HUES48 (cell line): ENCODE measurements around the gene E2F2.

ENCODE experiments used
- H3K27ac ChIP-seq: one replicate; pipeline ENCODE4 v1.7.0; 2013; ENCODE audit warnings: low read depth, low read length, inconsistent platforms
- H3K27me3 ChIP-seq: 2 replicates; pipeline ENCODE4 v1.6.1; 2013; ENCODE audit warnings: mild to moderate bottlenecking, low read length; ENCODE audit not compliant: control insufficient read depth, insufficient read depth
- H3K36me3 ChIP-seq: 2 replicates; pipeline ENCODE4 v1.6.1; 2013; ENCODE audit warnings: low read length; ENCODE audit not compliant: control insufficient read depth, insufficient read depth
- H3K4me1 ChIP-seq: 2 replicates; pipeline ENCODE4 v1.6.1; 2013; ENCODE audit warnings: mild to moderate bottlenecking, low read length; ENCODE audit not compliant: control insufficient read depth, insufficient read depth
- H3K4me3 ChIP-seq: 2 replicates; pipeline ENCODE4 v1.5.1; 2013; ENCODE audit warnings: mild to moderate bottlenecking, low read depth, low read length
- H3K9ac ChIP-seq: 2 replicates; pipeline ENCODE4 v1.6.1; 2013; ENCODE audit warnings: mild to moderate bottlenecking, low read depth, low read length, moderate library complexity
- H3K9me3 ChIP-seq: 2 replicates; pipeline ENCODE4 v1.6.1; 2013; ENCODE audit warnings: low read length; ENCODE audit not compliant: control insufficient read depth, insufficient read depth

E2F2 gene

GRCh38 chr1:23530747-23531561, at the start of gene E2F2:
Gene E2F2 (minus strand): TSS chr1:23531233. CDS start chr1:23530793, 440 bp downstream.
- H3K4me3 ChIP-seq: peak within 1 kb of the TSS; percentile 72
- H3K36me3 ChIP-seq: no peaks in the 10 kb centered on the region
- peaks cover 15% of the 10 kb centered on the region for H3K4me1 ChIP-seq
- peak within 1 kb of the TSS; percentile 75 for H3K9ac ChIP-seq
- H3K27me3 ChIP-seq: peaks cover 40% of the 10 kb centered on the region
- peak within 1 kb of the TSS; percentile 57 for H3K27ac ChIP-seq
- no peaks in the 10 kb centered on the region for H3K9me3 ChIP-seq

- Histone ChIP-seq H3K4me1 (peaks cover 7% of the 10 kb centered on the region), H3K4me3 (no peak overlapping the region)
Observed at GRCh38 chr1:23578997-23579363, 47.9 kb upstream of the E2F2 start.

GRCh38 chr1:23578311-23578996, 47.4 kb upstream of the E2F2 start:
- Histone ChIP-seq H3K4me3 (no peak overlapping the region), H3K27ac (no peak overlapping the region), H3K36me3 (no peaks in the 10 kb centered on the region), H3K27me3 (no peaks in the 10 kb centered on the region), H3K4me1 (peaks cover 7% of the 10 kb centered on the region), H3K9me3 (no peaks in the 10 kb centered on the region), H3K9ac (no peak overlapping the region)

More at GRCh38 chr1:23578997-23579363, 47.9 kb upstream of the E2F2 start:
- Histone ChIP-seq H3K27ac (no peak overlapping the region), H3K9me3 (no peaks in the 10 kb centered on the region), H3K36me3 (no peaks in the 10 kb centered on the region), H3K27me3 (no peaks in the 10 kb centered on the region), H3K9ac (no peak overlapping the region)

GRCh38 chr1:23577056-23578004, 46.3 kb upstream of the E2F2 start:
- Histone ChIP-seq H3K4me3 (no peak overlapping the region), H3K9ac (no peak overlapping the region), H3K4me1 (peaks cover 7% of the 10 kb centered on the region), H3K27me3 (no peaks in the 10 kb centered on the region), H3K36me3 (no peaks in the 10 kb centered on the region), H3K9me3 (no peaks in the 10 kb centered on the region), H3K27ac (peak overlapping the region; percentile 64)

- peaks cover 7% of the 10 kb centered on the region for H3K4me1 ChIP-seq
- no peak overlapping the region for H3K9ac ChIP-seq
- H3K4me3 ChIP-seq: no peak overlapping the region
- no peaks in the 10 kb centered on the region for H3K9me3 ChIP-seq
- no peak overlapping the region for H3K27ac ChIP-seq
- no peaks in the 10 kb centered on the region for H3K27me3 ChIP-seq
- H3K36me3 ChIP-seq: no peaks in the 10 kb centered on the region
Observed at GRCh38 chr1:23576338-23577055, 45.5 kb upstream of the E2F2 start.

- peaks cover 7% of the 10 kb centered on the region for H3K4me1 ChIP-seq
Observed at GRCh38 chr1:23575226-23575810, 44.3 kb upstream of the E2F2 start.

GRCh38 chr1:23574265-23574754, 43.3 kb upstream of the E2F2 start:
- no peak overlapping the region for H3K4me3 ChIP-seq
- no peaks in the 10 kb centered on the region for H3K36me3 ChIP-seq
- H3K4me1 ChIP-seq: peaks cover 10% of the 10 kb centered on the region
- no peaks in the 10 kb centered on the region for H3K9me3 ChIP-seq
- no peak overlapping the region for H3K9ac ChIP-seq
- peaks cover 5% of the 10 kb centered on the region for H3K27me3 ChIP-seq
- H3K27ac ChIP-seq: no peak overlapping the region

More at GRCh38 chr1:23575226-23575810, 44.3 kb upstream of the E2F2 start:
- H3K36me3 ChIP-seq: no peaks in the 10 kb centered on the region
- no peaks in the 10 kb centered on the region for H3K27me3 ChIP-seq
- no peak overlapping the region for H3K4me3 ChIP-seq
- no peak overlapping the region for H3K27ac ChIP-seq
- H3K9me3 ChIP-seq: no peaks in the 10 kb centered on the region
- no peak overlapping the region for H3K9ac ChIP-seq

- Histone ChIP-seq H3K27me3 (peaks cover 12% of the 10 kb centered on the region), H3K27ac (no peak overlapping the region), H3K36me3 (no peaks in the 10 kb centered on the region), H3K9me3 (no peaks in the 10 kb centered on the region), H3K4me3 (no peak overlapping the region), H3K9ac (no peak overlapping the region), H3K4me1 (peaks cover 17% of the 10 kb centered on the region)
Observed at GRCh38 chr1:23573574-23574182, 42.6 kb upstream of the E2F2 start.

GRCh38 chr1:23571465-23571864, 40.4 kb upstream of the E2F2 start:
- Histone ChIP-seq H3K27me3 (peaks cover 19% of the 10 kb centered on the region), H3K9me3 (no peaks in the 10 kb centered on the region), H3K4me1 (peaks cover 12% of the 10 kb centered on the region), H3K4me3 (no peak overlapping the region), H3K27ac (no peak overlapping the region), H3K9ac (no peak overlapping the region), H3K36me3 (no peaks in the 10 kb centered on the region)
